ENCODE data around the gene MYZAP.

GRCh38 chr15:57549935-57550334 lies 41.8 kb upstream of the MYZAP start:
- TF ChIP-seq CTCF (IDR thresholded peaks at IDR 0.05; ENCODE audit: insufficient read depth, low read length), result no peak
- no peak for TF ChIP-seq REST (IDR thresholded peaks at IDR 0.05; ENCODE audit: insufficient replicate concordance, low read depth)
- TF ChIP-seq SPI1 (IDR thresholded peaks at IDR 0.05; ENCODE audit: borderline replicate concordance, low read depth), result no peak
- no peak for TF ChIP-seq POLR2AphosphoS5 (IDR thresholded peaks at IDR 0.05; ENCODE audit: low read depth)

Measured in HL-60 (cell line).